ENCODE results near the gene GABRR2. TPM values are rescaled to one million over a fixed set of nuclear protein-coding genes. Genes with fewer than 3 reads are reported as not detected.

The GABRR2 gene
- total RNA-seq, 4 donors from 2014 or later, result 0.89 TPM; not detected in 3

DNA sequence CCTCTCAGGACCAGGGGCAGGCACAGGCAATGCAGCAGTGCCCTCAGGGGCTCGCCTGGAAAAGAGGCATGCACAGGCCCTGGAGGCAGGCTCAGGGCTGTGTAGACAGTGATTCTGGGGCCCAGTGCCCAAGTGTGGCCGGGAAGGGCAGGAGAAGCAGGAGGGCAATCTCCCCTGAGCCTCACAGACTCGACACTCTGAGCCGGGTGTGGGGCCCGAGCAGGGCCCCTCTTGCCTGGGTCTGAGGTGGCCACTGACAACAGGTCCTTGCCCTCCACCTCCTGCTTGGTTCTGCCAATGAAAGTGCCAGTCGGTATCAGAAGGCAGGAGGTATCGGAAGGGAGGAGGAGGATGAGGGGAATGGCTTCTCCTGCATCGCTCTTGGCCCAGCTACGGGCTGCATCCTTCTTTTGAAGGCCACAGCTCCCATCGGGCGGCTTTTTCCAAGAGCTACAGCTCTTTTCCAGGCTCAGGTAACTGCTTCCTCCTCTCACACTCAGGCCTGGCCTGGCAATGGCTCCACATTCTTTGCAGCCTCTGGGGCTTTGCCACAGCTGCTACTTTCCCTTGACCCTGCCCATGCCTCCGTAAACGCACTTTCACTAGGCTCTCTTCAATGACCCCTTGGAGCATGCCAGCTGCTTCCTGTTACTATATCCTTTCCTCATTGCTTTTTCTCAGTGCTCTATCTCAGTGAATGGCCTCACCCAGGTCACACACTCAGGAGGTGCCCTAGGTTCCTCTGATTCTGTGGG lies 24.5 kb downstream of the GABRR2 start:
- Histone ChIP-seq H3K4me3 (no peak overlapping the region), H3K4me1 (no peaks in the 10 kb centered on the region), H3K9me3 (no peaks in the 10 kb centered on the region), H3K36me3 (no peaks in the 10 kb centered on the region), H3K27me3 (no peaks in the 10 kb centered on the region), H3K27ac (no peak overlapping the region)
- 78% methylated on average over 7 of the region's 13 CpGs for WGBS
- TF ChIP-seq EP300 (IDR thresholded peaks at IDR 0.05) (no peak), POLR2A (IDR thresholded peaks at IDR 0.05) (no peak), POLR2AphosphoS5 (IDR thresholded peaks at IDR 0.05) (no peak)
- TF ChIP-seq, protein P1, sequence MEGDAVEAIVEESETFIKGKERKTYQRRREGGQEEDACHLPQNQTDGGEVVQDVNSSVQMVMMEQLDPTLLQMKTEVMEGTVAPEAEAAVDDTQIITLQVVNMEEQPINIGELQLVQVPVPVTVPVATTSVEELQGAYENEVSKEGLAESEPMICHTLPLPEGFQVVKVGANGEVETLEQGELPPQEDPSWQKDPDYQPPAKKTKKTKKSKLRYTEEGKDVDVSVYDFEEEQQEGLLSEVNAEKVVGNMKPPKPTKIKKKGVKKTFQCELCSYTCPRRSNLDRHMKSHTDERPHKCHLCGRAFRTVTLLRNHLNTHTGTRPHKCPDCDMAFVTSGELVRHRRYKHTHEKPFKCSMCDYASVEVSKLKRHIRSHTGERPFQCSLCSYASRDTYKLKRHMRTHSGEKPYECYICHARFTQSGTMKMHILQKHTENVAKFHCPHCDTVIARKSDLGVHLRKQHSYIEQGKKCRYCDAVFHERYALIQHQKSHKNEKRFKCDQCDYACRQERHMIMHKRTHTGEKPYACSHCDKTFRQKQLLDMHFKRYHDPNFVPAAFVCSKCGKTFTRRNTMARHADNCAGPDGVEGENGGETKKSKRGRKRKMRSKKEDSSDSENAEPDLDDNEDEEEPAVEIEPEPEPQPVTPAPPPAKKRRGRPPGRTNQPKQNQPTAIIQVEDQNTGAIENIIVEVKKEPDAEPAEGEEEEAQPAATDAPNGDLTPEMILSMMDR (IDR thresholded peaks at IDR 0.05), result no peak
- DNase-seq (ENCODE audit: low spot score in 2 of 2), result no peak

DNA sequence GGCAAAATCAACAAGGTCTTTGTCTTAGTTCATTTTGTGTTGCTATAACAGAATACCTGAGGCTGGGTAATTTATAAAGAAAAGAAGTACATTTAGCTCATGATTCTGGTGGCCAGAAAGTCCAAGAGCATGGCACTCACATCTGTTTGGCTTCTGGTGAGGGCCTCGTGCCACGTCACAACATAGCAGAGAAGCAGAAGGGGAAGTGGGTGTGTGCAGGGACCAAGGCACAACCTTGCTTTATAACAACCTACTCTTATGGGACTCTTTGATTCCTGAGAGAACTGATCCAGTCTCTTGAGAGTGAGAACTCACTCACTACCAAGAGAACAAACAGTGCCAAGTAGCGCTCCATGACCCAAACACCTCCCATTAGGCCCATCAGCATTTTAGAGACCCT lies 25.4 kb downstream of the GABRR2 start:
- Histone ChIP-seq H3K9me3 (no peaks in the 10 kb centered on the region), H3K36me3 (no peaks in the 10 kb centered on the region), H3K27me3 (no peaks in the 10 kb centered on the region), H3K4me1 (no peaks in the 10 kb centered on the region), H3K4me3 (no peak overlapping the region), H3K27ac (no peak overlapping the region)
- TF ChIP-seq EP300 (IDR thresholded peaks at IDR 0.05) (no peak), POLR2A (IDR thresholded peaks at IDR 0.05) (no peak), POLR2AphosphoS5 (IDR thresholded peaks at IDR 0.05) (no peak)
- TF ChIP-seq, protein P1 (IDR thresholded peaks at IDR 0.05), result no peak
- WGBS, result 88% methylated on average over 3 of the region's 3 CpGs
- DNase-seq (ENCODE audit: low spot score in 2 of 2), result no peak

DNA sequence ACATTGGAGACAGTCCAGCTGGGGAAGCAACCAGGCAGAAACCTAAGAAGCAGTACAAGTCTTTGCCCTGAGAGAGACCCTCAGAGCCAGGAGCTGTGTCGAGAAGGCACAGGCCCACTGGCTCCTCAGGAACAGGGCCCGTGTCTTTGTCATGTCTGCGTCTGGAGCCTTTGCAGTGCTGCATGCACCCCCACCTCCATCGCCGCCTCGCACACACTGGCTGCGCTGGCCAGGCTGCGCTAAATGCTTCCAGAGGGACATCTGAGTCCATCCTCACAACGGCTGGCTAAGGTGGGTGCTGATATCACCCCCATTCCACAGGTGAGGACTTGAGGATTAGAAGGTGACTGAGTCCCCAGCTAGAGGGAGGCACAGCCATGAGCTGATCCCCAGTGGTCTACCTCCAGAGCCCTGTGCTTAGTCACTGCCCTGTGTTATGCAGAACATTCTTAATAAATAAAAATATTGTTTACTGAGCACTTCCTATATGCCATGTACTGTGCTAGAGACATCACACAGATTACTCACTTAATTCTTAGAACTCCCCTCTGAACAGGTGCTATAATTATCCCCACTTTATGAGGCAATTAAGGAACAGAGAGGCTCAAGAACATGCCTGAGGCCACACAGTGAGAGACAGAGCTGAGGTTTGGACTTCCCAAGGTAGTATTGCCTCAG lies 27.6 kb downstream of the GABRR2 start:
- TF ChIP-seq POLR2A (IDR thresholded peaks at IDR 0.05), result no peak
- TF ChIP-seq, protein P1 (IDR thresholded peaks at IDR 0.05), result no peak
- no peak for TF ChIP-seq EP300 (IDR thresholded peaks at IDR 0.05)
- TF ChIP-seq POLR2AphosphoS5 (IDR thresholded peaks at IDR 0.05), result no peak
- DNase-seq (ENCODE audit: low spot score in 2 of 2), result no peak
- H3K27me3 ChIP-seq, result no peaks in the 10 kb centered on the region
- 98% methylated on average over 6 of the region's 9 CpGs for WGBS
- H3K27ac ChIP-seq, result no peak overlapping the region
- H3K36me3 ChIP-seq, result no peaks in the 10 kb centered on the region
- no peaks in the 10 kb centered on the region for H3K4me1 ChIP-seq
- H3K4me3 ChIP-seq, result no peak overlapping the region
- H3K9me3 ChIP-seq, result no peaks in the 10 kb centered on the region

DNA sequence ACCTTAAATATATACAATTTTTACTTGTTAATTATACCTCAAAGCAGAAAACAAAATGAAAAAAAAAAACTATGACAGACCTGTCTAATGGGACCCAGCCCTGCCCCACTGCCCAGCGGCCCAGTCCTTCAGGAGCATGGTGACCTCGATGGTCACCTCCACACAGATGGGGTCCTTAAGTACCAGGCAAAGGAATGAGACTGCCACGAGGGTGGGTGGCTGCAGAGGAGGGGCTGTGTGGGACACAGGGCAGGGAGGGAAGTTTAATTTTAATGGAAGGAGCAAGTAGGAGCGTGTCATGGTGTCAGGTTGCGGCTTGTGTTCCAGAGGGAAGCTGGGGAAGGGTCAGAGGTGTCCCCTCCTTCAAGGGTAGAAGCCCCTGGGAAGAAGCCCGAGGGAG lies 28.6 kb downstream of the GABRR2 start:
- TF ChIP-seq POLR2AphosphoS5 (IDR thresholded peaks at IDR 0.05), result no peak
- no peak for TF ChIP-seq EP300 (IDR thresholded peaks at IDR 0.05)
- TF ChIP-seq POLR2A (IDR thresholded peaks at IDR 0.05), result no peak
- TF ChIP-seq, protein P1 (IDR thresholded peaks at IDR 0.05), result no peak
- Histone ChIP-seq H3K27ac (no peak overlapping the region), H3K36me3 (no peaks in the 10 kb centered on the region), H3K4me1 (no peaks in the 10 kb centered on the region), H3K9me3 (no peaks in the 10 kb centered on the region), H3K27me3 (no peaks in the 10 kb centered on the region), H3K4me3 (no peak overlapping the region)
- 76% methylated on average over 6 of the region's 6 CpGs for WGBS
- DNase-seq (ENCODE audit: low spot score in 2 of 2), result no peak

DNA sequence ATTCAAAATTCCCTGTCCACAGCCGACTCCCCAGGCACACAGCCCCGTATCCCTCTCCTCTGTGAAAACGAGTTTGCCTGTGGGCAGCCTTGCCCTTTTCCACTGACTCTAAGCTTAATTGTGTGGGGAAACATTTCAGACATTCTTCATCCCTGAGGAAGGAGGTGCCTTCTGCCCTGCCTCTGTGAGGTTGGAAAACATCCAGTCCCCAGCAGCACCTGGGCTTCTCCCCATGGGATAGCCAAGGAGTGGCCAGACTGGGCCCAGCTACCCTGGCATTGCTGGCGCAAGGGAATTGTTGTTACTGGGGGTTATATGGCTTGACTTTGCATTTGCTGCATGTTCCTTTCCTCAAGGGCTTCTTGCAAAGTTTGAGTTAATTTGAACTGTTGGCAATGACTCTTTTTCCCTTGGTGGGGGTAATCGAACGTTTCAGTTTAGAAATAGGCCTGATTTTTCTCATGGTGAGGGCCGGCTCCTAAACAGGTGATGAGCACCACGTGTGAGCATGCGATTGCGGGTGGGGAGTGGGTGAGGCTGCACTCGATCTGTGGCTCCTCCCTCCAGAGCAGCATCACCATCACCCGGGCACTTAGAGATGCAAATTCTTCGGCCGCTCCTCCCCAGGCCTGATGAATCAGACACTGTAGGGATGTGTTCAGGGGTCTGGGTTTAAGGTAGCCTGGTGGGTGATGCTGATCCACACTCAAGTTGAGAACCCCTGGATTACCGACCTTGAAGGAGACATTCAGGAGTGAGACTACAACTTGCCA lies 29.9 kb downstream of the GABRR2 start:
- DNase-seq (ENCODE audit: low spot score in 2 of 2), result no peak
- TF ChIP-seq EP300 (IDR thresholded peaks at IDR 0.05), result no peak
- Histone ChIP-seq H3K4me3 (no peak overlapping the region), H3K27ac (no peak overlapping the region), H3K27me3 (no peaks in the 10 kb centered on the region), H3K9me3 (no peaks in the 10 kb centered on the region), H3K36me3 (no peaks in the 10 kb centered on the region), H3K4me1 (no peaks in the 10 kb centered on the region)
- WGBS, result 75% methylated on average over 15 of the region's 15 CpGs
